GM18511 (cell line): ENCODE measurements around the gene SCAF1.
"Not testable (repeated sequence)": the region's sequence is repeated elsewhere in the genome, so short reads cannot be mapped to it uniquely, and the experiment has no call there.

Experiments used
- ATAC-seq: cut with Tn5 transposase; IDR thresholded peaks from one replicate; pipeline ENCODE4 v1.9.1; 2021; ENCODE audit warnings: mild to moderate bottlenecking, moderate library complexity; ENCODE audit not compliant: unreplicated experiment

SCAF1 gene

GRCh38 chr19:49613374-49613773, 28.6 kb upstream of the SCAF1 start:
- ATAC-seq = no peak

GRCh38 chr19:49614096-49614833, 27.7 kb upstream of the SCAF1 start:
- no peak for ATAC-seq

GRCh38 chr19:49615861-49616260, 26.1 kb upstream of the SCAF1 start:
- ATAC-seq = no peak

- ATAC-seq = no peak
Measured at GRCh38 chr19:49616532-49616931, 25.5 kb upstream of the SCAF1 start.

GRCh38 chr19:49616945-49617344, 25.1 kb upstream of the SCAF1 start:
- ATAC-seq = no peak

- not testable (repeated sequence) for ATAC-seq
Measured at GRCh38 chr19:49617860-49618259, 24.1 kb upstream of the SCAF1 start.

- ATAC-seq = no peak
Measured at GRCh38 chr19:49624967-49625910, 16.8 kb upstream of the SCAF1 start.

GRCh38 chr19:49626226-49626625, 15.8 kb upstream of the SCAF1 start:
- no peak for ATAC-seq

GRCh38 chr19:49629659-49630058, 12.3 kb upstream of the SCAF1 start:
- ATAC-seq = no peak

- ATAC-seq = no peak
Measured at GRCh38 chr19:49631014-49631588, 10.9 kb upstream of the SCAF1 start.

- ATAC-seq = no peak
Measured at GRCh38 chr19:49631610-49632192, 10.3 kb upstream of the SCAF1 start.

- no peak for ATAC-seq
Measured at GRCh38 chr19:49632576-49632975, 9.4 kb upstream of the SCAF1 start.

- not testable (repeated sequence) for ATAC-seq
Measured at GRCh38 chr19:49633273-49633672, 8.7 kb upstream of the SCAF1 start.

- ATAC-seq = no peak
Measured at GRCh38 chr19:49635530-49636232, 6.3 kb upstream of the SCAF1 start.

- ATAC-seq = no peak
Measured at GRCh38 chr19:49636233-49636932, 5.6 kb upstream of the SCAF1 start.

GRCh38 chr19:49637821-49638738, 3.9 kb upstream of the SCAF1 start:
- ATAC-seq = no peak

- ATAC-seq = no peak
Measured at GRCh38 chr19:49639401-49640112, 2.5 kb upstream of the SCAF1 start.
